ENCODE measurements around the gene MSI2.
"Not testable (repeated sequence)": the region's sequence is repeated elsewhere in the genome, so short reads cannot be mapped to it uniquely, and the experiment has no call there.

Gene MSI2

DNA sequence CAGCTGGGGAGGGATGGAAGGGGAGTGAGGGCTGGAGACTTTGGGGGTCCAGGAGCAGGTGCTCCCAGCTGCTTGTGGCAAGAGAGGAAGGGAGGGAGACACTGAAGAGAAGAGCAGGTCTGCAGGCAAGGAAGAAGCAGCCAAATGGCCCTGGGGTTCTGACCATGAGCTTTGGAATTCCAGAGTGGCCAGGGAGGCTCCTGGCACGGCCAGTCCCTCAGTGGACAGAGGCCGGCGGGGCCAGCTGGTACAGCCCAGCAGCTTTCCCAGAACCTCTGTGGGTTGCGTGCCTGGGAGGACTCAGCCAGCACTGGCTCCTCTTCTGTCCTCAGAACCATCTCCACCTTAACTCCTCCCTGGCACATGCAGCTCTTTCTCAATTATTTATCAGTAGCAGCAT lies 233.0 kb downstream of the MSI2 start:
- no peak for DNase-seq

DNA sequence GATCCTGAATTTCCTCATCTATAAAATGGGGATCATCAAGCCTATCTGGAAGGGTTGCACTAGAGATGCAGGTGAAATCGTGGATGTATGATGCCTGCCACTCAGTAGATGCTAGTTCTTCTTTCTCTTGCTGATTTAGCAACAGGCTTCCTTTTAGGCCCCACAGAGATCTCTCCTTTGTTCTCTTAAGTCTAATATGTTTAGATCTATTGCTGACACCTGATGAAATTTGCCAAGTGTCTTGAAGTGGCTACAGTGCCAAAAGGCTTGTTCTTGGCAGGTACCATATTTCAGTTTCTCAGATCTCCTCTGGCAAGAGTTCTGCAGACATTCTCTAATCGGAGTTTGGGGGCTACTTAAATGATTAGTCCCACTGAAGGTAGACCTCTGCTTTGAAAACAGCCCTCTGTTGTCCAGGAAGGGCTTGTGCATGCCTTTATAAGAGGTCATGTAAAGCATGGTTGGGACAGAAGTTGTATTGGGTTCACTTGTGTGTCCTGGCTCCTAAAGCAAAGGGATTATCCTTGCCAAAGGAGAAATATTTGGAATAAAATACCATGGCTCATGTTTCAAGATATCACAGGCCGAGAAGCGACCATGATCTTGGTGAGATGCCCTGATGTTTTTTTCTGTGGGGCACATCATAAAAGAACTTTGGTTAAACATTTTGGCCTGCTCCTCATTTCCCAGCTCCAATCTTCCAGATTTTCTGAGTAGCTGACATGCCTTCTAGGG lies 234.0 kb downstream of the MSI2 start:
- no peak for DNase-seq

DNA sequence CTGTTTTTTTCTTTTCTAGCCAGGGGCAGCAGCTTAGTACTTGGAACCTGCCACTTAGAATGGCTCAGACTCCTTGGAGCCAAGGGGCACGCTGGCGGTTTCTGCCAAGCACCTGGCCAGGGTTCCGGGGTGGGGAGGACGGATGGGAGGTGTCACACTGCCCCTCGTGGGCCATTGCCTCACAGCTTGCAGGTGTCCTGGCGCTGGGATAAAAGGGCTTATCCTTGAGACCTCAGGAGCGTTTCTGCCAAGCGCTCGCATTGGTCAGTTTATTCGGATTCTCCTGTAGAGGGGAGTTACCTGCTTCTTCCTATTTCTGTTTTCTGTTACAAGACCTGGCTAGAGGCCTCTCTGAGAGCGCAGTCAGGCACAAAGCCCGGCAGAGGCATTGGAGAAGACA lies 234.6 kb downstream of the MSI2 start:
- DNase-seq = no peak

DNA sequence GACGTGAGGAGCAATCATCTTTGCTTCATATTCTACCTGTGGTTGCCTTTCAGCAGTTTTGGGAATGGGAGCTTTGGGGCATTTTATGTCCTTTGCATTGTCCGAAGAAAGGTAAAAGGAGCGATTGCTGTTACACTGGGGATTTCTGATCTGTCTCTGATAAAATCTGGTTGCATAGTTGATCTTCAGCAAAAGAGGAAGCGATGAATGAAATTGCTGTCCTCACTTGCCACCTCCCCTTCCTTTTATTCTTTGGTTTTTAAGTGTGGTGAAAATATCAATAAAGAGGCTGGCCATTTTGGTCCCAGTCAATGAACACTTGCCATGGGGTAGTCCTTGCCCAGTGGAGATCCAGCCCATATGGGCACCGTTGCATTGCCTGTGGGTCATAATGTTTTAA lies 236.8 kb downstream of the MSI2 start:
- no peak for DNase-seq

DNA sequence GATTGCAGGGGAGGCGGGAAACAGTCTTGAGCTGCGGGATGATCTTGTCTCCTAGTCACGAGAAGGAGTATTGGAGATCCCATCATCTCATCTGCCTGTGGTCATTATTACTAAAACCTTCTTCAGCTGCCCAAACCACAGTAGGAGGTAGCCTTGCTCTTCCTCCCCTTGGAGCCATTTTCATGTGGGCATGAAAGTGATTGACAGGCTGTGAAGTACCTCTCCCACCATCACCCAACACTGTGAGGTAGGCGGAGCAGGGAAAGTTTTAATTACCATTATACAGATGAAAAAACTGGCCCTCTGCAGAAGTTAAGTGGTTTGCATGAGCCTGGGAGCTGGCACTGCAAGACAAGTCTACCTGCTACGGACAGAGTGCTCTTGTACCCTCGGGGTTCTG lies 237.3 kb downstream of the MSI2 start:
- DNase-seq = no peak

DNA sequence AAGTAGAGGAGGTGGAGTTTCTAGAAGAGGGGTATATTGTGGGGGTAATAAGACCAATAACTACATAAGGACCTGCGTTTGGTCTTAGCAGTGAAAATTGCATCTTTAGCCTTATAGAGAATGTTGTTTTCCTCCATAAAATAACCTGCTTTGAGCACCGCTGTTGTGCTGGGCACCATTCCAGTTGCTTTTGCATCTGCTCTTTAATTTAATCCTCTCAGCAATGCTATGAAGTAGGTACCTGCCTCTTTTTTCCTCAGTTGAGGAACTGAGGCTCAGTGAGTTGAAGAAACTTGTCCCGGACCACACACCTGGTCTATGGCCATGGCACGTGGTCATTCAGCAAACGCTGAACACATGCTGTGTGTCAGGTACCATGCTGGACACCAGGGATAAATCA lies 238.1 kb downstream of the MSI2 start:
- no peak for DNase-seq

DNA sequence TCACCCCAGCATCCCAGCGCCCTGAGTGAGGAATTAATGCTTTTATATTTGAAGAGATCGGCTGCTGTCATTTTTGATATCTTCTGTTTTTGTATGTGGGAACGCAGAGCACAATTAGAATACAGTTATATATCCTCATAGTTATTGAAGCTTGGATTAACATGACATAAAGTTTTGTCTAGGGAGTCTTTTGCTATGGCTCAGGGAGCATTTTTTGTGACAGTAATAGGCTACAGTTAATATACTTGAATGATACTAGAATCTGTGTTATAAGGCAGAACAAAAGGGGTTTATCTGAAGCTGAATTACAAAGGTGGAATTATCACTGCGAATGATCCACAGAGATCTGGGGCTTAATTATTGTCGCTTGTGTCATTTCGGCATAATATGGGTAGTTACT lies 239.4 kb downstream of the MSI2 start:
- no peak for DNase-seq

DNA sequence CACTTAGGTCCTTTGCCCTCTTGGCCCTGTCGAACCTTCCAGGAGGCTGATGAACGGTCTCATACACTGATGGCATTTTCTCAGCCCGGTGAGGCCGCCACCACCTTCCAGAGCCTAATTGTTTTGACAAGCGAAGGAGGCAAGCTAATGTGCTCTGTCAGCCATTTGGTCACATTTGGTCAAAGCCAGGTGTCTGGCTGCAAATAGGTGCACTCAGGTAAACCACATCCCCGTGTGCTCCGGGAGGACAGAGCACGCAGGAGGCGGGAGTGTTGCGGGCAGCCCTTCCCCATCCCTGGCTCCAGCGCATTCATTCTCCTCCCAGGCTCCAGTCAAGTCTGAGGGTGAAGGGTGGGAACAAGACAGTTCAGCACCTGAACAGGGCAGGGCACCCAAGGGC lies 240.1 kb downstream of the MSI2 start:
- DNase-seq = no peak

DNA sequence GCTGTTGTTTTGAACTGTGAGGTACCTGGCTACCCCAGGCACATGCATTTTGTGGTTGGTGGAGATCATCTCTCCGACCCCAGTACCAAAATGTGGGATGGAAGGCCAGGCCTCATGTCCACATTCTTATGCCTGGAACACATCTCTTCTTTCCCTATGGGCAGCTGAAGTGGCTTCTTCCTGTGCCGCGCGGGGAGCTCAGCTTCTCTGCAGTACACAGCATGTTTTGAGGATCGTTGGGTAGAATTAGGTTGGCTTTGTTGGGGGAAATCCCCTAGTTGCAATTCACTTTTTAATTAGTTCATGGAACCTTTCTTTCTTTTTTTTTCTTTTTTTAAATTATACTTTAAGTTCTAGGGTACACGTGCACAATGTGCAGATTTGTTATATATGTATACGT lies 242.1 kb downstream of the MSI2 start:
- no peak for DNase-seq

DNA sequence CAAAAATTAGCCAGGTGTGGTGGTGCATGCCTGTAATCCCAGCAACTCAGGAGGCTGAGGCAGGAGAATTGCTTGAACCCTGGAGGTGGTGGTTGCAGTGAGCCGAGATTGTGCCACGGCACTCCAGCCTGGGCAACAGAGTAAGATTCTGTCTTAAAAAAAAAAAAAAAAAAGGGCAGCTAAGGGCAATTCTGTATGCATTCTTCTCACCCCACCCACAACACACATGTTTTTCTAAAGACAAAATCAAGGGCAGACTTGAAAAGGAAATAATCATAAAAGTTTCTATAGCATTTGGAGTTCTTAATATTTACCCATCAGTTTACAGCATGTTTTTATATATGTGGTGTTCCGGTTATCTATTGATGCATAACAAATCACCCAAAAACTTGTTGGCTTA lies 242.9 kb downstream of the MSI2 start:
- DNase-seq = not testable (repeated sequence)

DNA sequence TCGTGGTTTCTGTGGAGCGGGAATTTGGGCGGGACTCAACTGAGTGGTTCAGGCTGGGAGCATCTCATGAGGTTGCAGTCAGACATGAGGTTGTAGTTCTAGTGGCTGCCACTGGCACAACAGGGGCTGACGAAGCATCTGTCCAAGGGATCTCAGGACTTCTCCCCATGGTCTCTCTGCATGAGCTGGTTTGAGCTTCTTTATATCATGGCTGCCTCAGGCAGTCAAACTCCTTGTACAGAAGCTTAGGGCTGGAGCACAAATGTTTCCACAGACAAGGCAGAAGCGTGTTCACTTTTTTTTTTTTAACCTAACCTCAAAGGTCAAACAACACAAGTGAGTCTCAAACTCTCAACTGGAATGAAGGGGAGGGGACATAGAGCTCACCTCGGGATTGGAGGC lies 243.3 kb downstream of the MSI2 start:
- no peak for DNase-seq

DNA sequence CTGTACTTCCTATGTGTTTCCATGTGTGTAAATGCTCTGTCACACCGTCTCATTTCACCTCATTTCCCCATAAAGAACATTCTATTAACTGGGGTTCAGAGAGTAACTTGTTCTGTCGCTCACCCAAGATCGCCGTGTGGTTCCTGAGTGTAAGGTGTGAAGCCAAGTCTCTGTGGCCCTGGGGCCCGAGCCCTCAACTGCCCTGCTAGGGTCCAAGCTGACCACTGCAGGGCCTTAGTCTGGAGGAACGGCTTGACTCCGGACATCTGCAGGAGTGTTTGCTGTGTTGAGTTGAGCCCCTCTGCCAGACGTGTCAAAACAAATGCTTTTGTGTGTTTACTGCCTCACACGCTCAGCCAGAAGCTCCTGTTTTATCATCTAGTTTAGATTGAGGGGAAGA lies 244.7 kb downstream of the MSI2 start:
- DNase-seq = no peak

DNA sequence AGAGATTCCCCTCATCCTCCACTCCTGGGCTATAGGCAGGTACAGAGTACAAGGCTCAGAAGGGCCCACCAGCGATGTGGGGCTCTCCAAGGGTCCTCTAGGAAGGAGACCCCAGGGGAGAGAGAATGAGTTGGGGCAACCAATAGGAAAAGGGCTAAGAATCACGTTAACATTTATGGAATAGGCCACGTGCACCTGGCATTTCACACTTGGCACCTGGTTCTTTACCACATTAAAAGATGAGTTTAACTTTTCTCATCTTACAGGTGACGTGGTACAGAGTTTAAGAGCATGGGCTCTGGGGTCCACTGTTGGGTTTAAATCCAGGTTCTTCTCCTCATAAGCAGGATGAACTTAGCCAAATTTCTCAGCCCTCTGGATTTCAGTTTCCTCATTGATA lies 245.7 kb downstream of the MSI2 start:
- no peak for DNase-seq

DNA sequence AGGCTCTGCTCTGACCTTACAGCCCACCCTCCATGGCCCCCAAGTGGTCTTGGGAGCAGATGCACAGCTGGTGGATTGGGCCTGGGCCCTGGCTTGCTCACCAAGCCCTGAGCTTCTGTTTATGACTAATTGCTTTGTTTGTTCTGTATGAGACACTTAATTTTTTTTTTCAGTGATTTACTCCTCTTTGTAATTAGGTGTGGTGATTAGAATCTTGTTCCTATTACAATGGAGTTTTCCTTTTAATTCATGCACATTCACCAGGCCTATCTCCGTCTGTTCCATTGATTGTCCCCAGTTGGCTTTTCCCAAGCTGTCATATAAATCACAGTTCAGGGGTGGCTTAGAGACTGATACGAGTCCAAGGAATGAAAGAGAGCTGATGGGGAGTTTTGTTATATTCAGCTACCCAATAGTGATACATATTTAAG lies 246.5 kb downstream of the MSI2 start:
- DNase-seq = no peak

DNA sequence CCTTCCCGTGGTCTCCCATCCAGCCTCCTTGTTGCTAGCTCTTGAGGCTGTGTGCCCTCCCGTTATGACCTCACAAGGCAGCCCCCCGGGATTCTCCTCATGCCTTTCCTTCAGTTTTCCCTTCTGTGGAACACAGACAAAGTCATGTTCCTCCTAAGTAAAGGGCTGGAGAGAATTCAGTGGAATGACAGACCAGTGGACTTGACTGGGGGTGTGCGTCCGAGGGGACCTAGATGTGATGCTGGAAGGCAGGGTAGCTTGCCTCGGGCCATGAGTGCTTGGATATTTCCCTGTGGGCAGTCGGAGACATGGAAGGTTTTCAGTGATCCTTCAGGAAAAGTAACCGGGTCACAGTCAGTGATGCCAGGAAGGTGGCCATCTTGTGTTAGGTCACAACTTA lies 247.9 kb downstream of the MSI2 start:
- DNase-seq = no peak

DNA sequence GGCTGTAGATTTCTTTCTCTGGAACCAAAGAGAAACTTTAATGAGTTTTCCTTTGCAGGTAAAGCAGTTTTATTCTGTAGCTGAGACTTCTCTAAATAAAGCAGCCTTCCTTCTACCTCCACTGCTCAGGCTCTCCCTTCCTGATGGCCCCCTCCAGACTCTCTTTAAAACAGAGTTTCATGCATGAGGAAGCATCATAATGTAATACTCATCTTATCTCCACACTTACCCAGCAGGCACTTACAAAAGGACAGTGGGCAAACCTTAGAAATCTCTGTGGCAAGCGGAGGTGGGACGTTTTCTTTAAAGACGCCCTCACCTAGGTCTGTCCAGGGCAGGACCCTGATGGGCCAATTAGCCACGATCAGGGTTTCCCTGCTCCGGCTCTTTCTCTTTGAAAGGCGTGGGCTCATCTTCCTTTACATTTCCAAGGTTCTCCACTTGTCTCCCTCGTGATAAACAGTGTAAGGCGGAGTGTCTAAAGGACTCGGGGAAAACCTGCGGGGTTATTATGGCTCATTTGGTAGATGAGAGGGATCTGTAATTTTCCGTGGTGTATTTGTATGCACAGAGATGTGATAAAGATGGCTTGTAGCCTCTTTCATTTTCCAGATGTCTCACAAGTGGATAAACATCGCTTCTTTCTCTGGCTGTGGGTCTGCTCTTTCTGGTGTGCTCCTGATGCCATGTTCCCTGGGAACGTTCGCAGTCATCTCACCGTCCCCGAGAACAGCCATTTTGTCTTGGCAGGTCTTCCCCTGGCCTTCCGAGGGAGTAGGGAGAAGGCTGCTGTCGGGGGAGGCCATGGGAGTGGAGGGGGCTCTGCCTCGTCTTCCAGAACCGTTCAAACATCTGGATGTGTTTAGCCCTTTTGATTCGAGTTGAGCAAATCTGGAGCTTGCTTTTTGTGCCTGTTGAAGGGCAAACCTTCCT lies 249.8 kb downstream of the MSI2 start:
- no peak for DNase-seq

DNA sequence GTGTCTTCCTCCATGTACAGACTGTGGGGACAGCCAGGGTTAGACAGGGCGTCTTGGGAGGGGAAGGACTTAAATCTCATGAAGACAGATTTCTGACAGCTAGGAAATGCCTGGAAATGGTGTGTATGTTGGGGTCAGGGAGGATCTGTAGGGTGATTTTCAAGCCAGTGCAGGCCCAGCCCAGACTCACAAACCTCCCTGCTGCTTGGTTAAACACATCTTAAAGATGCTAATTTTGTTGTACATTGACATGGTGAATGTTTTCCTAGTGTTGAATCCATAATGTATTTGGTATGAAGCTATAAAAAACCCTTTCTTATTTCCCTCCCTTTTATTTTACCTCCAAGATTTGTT lies 250.4 kb downstream of the MSI2 start:
- DNase-seq = no peak

DNA sequence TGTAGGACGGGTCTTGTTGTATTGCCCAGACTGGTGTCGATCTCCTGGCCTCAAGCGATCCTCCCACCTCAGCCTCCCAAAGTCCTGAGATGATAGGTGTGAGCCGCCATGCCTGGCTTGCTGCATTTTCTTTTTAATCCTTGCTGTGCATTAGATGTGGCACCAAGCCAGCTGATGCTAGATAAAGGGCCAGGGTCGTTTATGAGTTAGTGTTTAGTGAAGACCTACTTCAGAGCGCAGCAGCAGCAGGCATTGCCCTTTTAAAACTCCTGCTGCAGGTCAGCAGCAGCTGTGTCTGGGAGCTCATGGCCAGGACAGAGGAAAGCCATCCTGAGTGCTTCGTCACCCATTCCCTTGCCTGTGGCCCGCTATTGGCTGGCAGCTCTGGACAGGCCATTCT lies 251.5 kb downstream of the MSI2 start:
- DNase-seq = no peak

DNA sequence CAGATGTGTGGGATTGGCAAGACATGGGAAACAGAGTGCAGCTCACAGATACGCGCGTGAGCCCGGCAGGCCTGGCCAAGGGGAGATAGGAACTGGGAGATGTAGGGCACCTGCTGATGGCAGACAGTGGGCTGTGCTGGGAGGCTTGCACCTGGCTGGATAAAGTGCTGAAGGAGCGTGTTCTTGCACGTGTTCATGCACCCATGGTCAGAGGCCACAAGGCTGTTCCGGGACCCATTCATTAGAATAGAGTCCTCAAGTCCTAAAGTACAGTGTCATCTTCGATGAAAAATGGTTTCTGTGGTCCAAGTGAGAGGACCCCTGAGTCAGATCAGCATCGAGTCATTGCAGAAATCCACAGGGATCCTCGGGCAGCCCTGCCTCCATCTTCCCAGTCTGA lies 252.3 kb downstream of the MSI2 start:
- DNase-seq = no peak

DNA sequence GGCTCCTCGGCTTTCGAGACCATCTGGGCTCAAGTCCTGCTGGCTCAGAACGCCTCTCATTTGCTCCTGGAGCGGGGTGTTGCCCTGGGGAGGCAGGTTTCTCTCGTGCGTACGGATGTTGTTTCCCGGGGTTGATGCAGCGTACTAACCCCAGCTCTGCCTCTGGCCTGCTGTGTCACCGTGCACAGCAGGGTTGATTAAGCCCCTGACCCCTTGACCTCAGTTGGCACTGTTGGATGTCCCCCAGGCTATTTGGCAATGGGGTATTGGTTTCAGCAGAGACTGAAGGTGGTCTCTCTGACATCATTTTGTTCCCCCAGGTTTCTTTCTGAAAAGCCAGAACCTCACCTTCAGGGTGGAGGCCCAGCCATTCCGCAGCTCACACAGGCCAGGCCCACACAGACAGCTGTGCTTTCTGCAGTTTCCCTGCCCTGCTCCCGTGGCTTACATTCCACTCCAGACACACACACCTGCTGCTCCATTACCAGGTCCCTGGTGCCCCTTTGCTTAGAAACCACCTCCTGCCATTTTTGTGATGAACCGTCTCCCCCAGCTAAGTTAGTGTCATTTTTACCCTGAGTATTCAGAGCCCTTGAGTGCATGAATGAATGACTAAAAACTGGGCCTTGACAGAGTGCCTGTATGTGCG lies 255.3 kb downstream of the MSI2 start:
- DNase-seq = no peak

DNA sequence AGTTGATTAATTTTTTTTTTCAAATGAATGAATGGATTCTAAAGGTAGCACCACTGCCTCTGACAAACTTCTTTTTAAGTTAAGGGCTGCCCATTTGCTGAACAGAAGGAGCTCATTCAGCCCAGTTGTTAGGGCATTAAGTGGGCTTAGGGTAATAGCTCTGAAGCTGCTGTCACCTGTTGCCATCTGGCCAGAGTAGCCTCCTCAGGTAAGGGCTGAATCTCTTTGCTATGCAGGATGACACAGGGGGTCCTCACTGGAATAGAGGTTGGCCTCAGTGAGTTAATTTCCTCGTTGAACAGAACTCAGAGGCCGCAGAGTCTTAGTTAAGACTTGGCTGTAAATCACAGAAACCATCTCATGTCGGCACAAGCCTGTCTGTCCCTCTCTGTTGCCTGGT lies 255.9 kb downstream of the MSI2 start:
- DNase-seq = no peak

DNA sequence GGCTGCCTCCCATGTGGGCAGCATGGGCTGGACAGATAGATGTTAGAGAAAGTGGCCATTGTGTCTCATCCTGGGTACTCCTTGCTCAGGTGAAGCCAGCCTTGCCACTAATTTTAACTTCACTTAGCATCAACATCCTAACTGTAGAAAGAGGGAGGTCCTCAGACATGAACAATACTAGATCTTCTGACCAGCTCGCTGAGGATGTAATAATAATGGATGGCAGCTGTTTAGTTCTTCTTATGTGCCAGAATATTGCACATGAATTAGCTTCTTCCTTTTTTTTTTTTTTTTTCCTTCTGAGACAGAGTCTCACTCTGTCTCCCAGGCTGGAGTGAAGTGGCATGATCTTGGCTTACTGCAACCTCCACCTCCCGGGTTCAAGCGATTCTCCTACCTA lies 256.4 kb downstream of the MSI2 start:
- no peak for DNase-seq

DNA sequence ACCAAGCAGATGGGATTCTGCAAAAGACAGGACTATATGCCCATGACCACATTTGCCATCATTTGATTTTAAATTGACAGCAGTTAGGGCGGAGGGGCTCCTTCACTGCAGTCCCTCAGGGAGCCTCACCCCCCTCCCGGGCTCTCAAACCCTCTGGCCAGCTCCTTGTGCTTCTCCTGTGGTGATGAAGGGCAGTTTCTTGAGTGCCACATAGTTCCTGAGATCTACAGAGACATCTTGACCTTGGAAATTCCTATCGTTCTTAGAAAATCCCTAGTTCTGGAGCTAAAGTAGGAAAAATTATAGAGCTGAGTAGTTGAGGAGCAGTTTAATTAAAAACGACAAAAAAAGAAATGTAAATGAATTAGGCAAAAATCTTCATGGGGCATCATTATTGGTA lies 257.2 kb downstream of the MSI2 start:
- no peak for DNase-seq

DNA sequence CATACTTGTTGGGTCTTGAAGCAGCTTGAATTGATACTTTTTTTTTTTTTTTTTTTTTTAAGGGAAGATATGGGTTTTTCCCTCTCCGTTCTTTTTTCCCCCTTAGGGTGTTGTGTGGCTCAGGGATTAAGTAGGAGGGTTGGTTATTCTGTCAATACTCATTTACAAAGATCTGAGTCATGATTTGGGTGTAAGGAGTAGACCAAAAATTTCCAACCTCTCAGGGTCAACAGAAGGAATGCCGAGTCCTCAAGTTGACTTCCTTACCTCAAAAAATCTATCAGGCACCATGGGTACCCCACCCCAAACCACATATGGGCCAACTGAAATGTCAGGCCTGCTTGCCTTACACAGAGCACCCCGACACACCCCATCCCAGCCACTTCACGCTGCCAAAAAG lies 258.3 kb downstream of the MSI2 start:
- DNase-seq = no peak

Data from stimulated activated CD8-positive, alpha-beta memory T cell treated with anti-CD3 and anti-CD28 coated beads, Interleukin-4, amount 100 ng/mL, for 48 hours (primary cell).